Fibroblast of lung (primary cell): Measurements from ENCODE around the gene CDK11B.

Experiments used
- EZH2 ChIP-seq: IDR thresholded peaks from 2 replicates; pipeline ENCODE4 v1.5.1; 2012; ENCODE audit warnings: low read length, control low read depth, mild to moderate bottlenecking; ENCODE audit errors: missing control alignments
- TF ChIP-seq, protein P1 (sequence below), 2 donors: IDR thresholded peaks in 1 of 2; conservative IDR thresholded peaks in 1 of 2; 1 replicate in 1 of 2; 2 replicates in 1 of 2; pipeline ENCODE4 v1.5.1; 2011 to 2012; ENCODE audit warnings: low read length in 2 of 2, control low read depth in 1 of 2, inconsistent platforms in 1 of 2, low read depth in 1 of 2, mild to moderate bottlenecking in 1 of 2

DNA sequence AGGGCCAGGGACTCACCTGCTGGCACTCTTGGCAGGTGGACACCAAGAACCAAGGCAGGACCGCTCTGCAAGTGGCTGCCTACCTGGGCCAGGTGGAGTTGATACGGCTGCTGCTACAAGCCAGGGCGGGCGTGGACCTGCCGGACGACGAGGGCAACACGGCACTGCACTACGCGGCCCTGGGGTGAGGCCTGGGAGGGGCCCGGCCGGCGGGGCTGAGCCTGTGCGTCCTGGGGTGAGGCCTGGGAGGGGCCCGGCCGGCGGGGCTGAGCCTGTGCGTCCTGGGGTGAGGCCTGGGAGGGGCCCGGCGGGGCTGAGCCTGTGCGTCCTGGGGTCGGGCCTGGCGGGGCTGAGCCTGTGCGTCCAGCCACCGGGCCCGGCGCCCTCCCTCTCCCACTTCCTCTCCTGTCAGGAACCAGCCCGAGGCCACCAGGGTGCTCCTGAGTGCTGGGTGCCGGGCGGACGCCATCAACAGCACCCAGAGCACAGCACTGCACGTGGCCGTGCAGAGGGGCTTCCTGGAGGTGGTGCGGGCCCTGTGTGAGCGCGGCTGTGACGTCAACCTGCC, 31.5 kb downstream of the CDK11B start:
- TF ChIP-seq, protein P1, sequence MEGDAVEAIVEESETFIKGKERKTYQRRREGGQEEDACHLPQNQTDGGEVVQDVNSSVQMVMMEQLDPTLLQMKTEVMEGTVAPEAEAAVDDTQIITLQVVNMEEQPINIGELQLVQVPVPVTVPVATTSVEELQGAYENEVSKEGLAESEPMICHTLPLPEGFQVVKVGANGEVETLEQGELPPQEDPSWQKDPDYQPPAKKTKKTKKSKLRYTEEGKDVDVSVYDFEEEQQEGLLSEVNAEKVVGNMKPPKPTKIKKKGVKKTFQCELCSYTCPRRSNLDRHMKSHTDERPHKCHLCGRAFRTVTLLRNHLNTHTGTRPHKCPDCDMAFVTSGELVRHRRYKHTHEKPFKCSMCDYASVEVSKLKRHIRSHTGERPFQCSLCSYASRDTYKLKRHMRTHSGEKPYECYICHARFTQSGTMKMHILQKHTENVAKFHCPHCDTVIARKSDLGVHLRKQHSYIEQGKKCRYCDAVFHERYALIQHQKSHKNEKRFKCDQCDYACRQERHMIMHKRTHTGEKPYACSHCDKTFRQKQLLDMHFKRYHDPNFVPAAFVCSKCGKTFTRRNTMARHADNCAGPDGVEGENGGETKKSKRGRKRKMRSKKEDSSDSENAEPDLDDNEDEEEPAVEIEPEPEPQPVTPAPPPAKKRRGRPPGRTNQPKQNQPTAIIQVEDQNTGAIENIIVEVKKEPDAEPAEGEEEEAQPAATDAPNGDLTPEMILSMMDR (conservative IDR thresholded peaks at IDR 0.05 in 1 of 2, IDR thresholded peaks at IDR 0.05 in 1 of 2; ENCODE audit: low read depth in 1 of 2, low read length in 2 of 2), result no peak
- no peak for TF ChIP-seq EZH2
